HepG2 (cell line): ENCODE measurements around the gene HECTD3.

Experiments
- CHD2 ChIP-seq: IDR thresholded peaks from 2 replicates; pipeline ENCODE4 v1.6.1; 2011; ENCODE audit warnings: low read depth, low read length, improper control_type of control experiment
- CHD4 ChIP-seq: fragments of 200-600 bp; sonication (generic); IDR thresholded peaks from 2 replicates; pipeline ENCODE4 v1.7.0; 2017; ENCODE audit warnings: mild to moderate bottlenecking, low read length, borderline replicate concordance
- CTCF ChIP-seq: sonication (generic); formaldehyde crosslinking; IDR thresholded peaks from 2 replicates; pipeline ENCODE4 v1.5.0; 2020; ENCODE audit warnings: mild to moderate bottlenecking, missing genetic modification reagents, moderate library complexity
- EP300 ChIP-seq, 3 experiments: sonication (generic) in 1 of 3; formaldehyde crosslinking in 1 of 3; IDR thresholded peaks; 2 replicates each; pipeline versions ENCODE4 v1.5.1 to v1.6.1; 2011 to 2020; ENCODE audit warnings: low read depth in 2 of 3, low read length in 2 of 3, borderline replicate concordance in 1 of 3, improper control_type of control experiment in 1 of 3, mild to moderate bottlenecking in 1 of 3, missing genetic modification reagents in 1 of 3, moderate library complexity in 1 of 3
- MBD4 ChIP-seq: IDR thresholded peaks from 2 replicates; pipeline ENCODE4 v1.6.1; 2012; ENCODE audit warnings: low read length, inconsistent platforms, borderline replicate concordance
- PREB ChIP-seq: sonication (generic); formaldehyde crosslinking; IDR thresholded peaks from 2 replicates; pipeline ENCODE4 v1.4.0; 2020; ENCODE audit warnings: missing genetic modification reagents
- RAD21 ChIP-seq: fragments of 450-650 bp; formaldehyde crosslinking; IDR thresholded peaks from 2 replicates; pipeline ENCODE4 v1.5.0; 2020; ENCODE audit warnings: mild to moderate bottlenecking
- SMAD1 ChIP-seq: sonication (generic); formaldehyde crosslinking; IDR thresholded peaks from 2 replicates; pipeline ENCODE4 v1.4.0; 2020; ENCODE audit warnings: missing genetic modification reagents, low read depth, mild to moderate bottlenecking, borderline replicate concordance
- YY1 ChIP-seq: IDR thresholded peaks from 2 replicates; pipeline ENCODE4 v1.6.1; 2011; ENCODE audit warnings: low read length, low read depth, moderate library complexity, mild to moderate bottlenecking; ENCODE audit not compliant: insufficient read depth, insufficient replicate concordance
- ZFP36 ChIP-seq: fragments of 150-350 bp; IDR thresholded peaks from 2 replicates; pipeline ENCODE4 v1.6.1; 2018; ENCODE audit warnings: borderline replicate concordance, low read length, low read depth; ENCODE audit not compliant: partially characterized antibody
- ZFX ChIP-seq: sonication (generic); formaldehyde crosslinking; IDR thresholded peaks from 2 replicates; pipeline ENCODE4 v1.4.0; 2020; ENCODE audit warnings: mild to moderate bottlenecking, low read depth, missing genetic modification reagents, moderate library complexity
- ZNF263 ChIP-seq: sonication (generic); formaldehyde crosslinking; IDR thresholded peaks from 2 replicates; pipeline ENCODE4 v1.4.0; 2020; ENCODE audit warnings: missing genetic modification reagents
- ZNF850 ChIP-seq: sonication (generic); formaldehyde crosslinking; conservative IDR thresholded peaks from 2 replicates; pipeline ENCODE4 v1.9.0; 2021; ENCODE audit warnings: mild to moderate bottlenecking, missing genetic modification reagents
- ZZZ3 ChIP-seq: sonication (generic); formaldehyde crosslinking; IDR thresholded peaks from 2 replicates; pipeline ENCODE4 v1.4.0; 2020; ENCODE audit warnings: missing genetic modification reagents, mild to moderate bottlenecking, borderline replicate concordance

- no peak for TF ChIP-seq SMAD1 (CRISPR knock-in tag)
- TF ChIP-seq ZNF850, result no peak
- no peak for TF ChIP-seq EP300 (IDR thresholded peaks at IDR 0.05; ENCODE audit: low read depth in 2 of 2, low read length in 2 of 2)
- no peak for TF ChIP-seq EP300 (CRISPR knock-in tag; IDR thresholded peaks at IDR 0.05; ENCODE audit: borderline replicate concordance)
- TF ChIP-seq CTCF (CRISPR knock-in tag), result no peak
- no peak for TF ChIP-seq YY1
- no peak for TF ChIP-seq ZFP36
- TF ChIP-seq MBD4, result no peak
- TF ChIP-seq ZZZ3, result no peak
- no peak for TF ChIP-seq PREB (CRISPR knock-in tag)
- no peak for TF ChIP-seq ZNF263 (CRISPR knock-in tag)
- TF ChIP-seq ZFX (CRISPR knock-in tag), result no peak
- no peak for TF ChIP-seq CHD2
- TF ChIP-seq RAD21 (CRISPR knock-in tag), result no peak
- TF ChIP-seq CHD4, result no peak
These were observed 15.5 kb downstream of the HECTD3 start for GRCh38 chr1:44995467-44996238.
